Measurements from ENCODE around the gene SAMD4B. TPM values are rescaled to one million over a fixed set of nuclear protein-coding genes. Genes with fewer than 3 reads are reported as not detected.
"Not testable (repeated sequence)": the region's sequence is repeated elsewhere in the genome, so short reads cannot be mapped to it uniquely, and the experiment has no call there.

Gene SAMD4B
- total RNA-seq, 1 donor from 2014 or later = 123 TPM

GRCh38 chr19:39329948-39330347, 12.3 kb upstream of the SAMD4B start:
- H3K27me3 ChIP-seq (ENCODE audit: control insufficient read depth, insufficient read depth, low read length) = no peaks in the 10 kb centered on the region
- DNase-seq (ENCODE audit: low read depth) = no peak
- TF ChIP-seq CTCF (IDR thresholded peaks at IDR 0.05; ENCODE audit: insufficient read depth, low read length, poor library complexity, severe bottlenecking) = no peak
- H3K4me3 ChIP-seq (ENCODE audit: low read depth, low read length) = no peak overlapping the region
- no peaks in the 10 kb centered on the region for H3K36me3 ChIP-seq (ENCODE audit: control insufficient read depth, insufficient read depth, low read length)

DNA sequence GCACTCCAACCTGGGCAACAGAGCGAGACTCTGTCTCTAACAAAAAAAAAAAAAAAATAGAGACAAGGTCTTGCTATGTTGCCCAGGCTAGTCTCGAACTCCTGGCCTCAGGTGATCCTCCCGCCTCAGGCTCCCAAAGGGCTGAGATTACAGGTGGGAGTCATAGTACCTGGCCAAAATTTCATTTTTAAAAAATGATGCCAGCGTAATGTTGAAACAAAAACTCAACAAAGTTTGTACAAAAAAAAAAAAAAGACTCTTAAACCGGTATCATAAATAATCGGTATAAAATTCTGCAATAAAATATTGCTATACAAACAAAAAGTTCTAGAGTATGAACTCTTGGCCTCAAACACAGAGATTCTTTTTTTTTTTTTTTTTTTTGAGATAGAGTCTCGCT, 9.9 kb upstream of the SAMD4B start:
- no peak for DNase-seq (ENCODE audit: low read depth)
- H3K36me3 ChIP-seq (ENCODE audit: control insufficient read depth, insufficient read depth, low read length) = no peaks in the 10 kb centered on the region
- H3K27me3 ChIP-seq (ENCODE audit: control insufficient read depth, insufficient read depth, low read length) = no peaks in the 10 kb centered on the region
- H3K4me3 ChIP-seq (ENCODE audit: low read depth, low read length) = no peak overlapping the region
- TF ChIP-seq CTCF (IDR thresholded peaks at IDR 0.05; ENCODE audit: insufficient read depth, low read length, poor library complexity, severe bottlenecking) = no peak

DNA sequence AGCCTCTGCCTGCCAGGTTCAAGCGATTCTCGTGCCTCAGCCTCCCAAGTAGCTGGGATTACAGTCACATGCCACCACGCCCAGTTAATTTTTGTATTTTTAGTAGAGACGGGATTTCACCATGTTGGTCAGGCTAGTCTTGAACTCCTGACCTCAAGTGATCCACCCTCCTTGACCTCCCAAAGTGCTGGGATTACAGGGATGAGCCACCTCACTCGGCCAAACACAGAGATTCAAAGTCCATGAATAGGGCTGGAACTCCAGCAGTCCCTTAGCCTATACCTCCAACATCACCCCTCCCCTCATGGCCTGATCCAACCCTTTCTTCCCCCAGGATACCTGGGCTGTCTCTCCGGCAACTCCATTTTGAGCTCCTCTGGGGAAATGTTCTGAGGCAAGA, 9.5 kb upstream of the SAMD4B start:
- not testable (repeated sequence) for DNase-seq (ENCODE audit: low read depth); H3K27me3 ChIP-seq (ENCODE audit: control insufficient read depth, insufficient read depth, low read length); H3K36me3 ChIP-seq (ENCODE audit: control insufficient read depth, insufficient read depth, low read length); H3K4me3 ChIP-seq (ENCODE audit: low read depth, low read length)

GRCh38 chr19:39333507-39333906, 8.7 kb upstream of the SAMD4B start:
- no peak for DNase-seq (ENCODE audit: low read depth)
- Histone ChIP-seq H3K27me3 (ENCODE audit: control insufficient read depth, insufficient read depth, low read length) (no peaks in the 10 kb centered on the region), H3K36me3 (ENCODE audit: control insufficient read depth, insufficient read depth, low read length) (no peaks in the 10 kb centered on the region), H3K4me3 (ENCODE audit: low read depth, low read length) (no peak overlapping the region)
- no peak for TF ChIP-seq CTCF (IDR thresholded peaks at IDR 0.05; ENCODE audit: insufficient read depth, low read length, poor library complexity, severe bottlenecking)

DNA sequence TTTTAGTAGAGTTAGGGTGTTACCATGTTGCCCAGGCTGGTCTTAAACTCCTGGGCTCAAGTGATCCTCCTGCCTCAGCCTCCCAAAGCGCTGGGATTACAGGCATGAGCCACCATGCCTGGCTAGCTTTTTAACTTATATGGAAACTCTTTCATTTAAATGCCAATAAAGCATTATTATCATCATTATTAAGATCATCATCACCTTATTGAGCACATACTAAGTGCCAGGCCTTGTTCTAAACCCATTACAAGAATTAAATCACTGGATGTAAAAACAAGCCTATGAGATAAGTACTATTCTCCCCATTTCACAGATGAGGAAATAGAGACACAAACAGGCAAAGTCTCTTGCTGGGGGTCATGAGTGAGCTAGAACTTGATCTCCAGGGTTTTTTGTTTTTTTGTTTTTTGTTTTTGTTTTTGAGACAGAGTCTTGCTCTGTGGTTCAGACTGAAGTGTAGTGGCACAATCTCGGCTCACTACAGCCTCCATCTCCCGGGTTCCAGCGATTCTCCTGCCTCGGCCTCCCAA, 7.7 kb upstream of the SAMD4B start:
- TF ChIP-seq CTCF (IDR thresholded peaks at IDR 0.05; ENCODE audit: insufficient read depth, low read length, poor library complexity, severe bottlenecking) = no peak
- no peak for DNase-seq (ENCODE audit: low read depth)
- H3K36me3 ChIP-seq (ENCODE audit: control insufficient read depth, insufficient read depth, low read length) = no peaks in the 10 kb centered on the region

GRCh38 chr19:39335168-39335548, 7.1 kb upstream of the SAMD4B start:
- no peak for TF ChIP-seq CTCF (IDR thresholded peaks at IDR 0.05; ENCODE audit: insufficient read depth, low read length, poor library complexity, severe bottlenecking)
- no peak overlapping the region for H3K4me3 ChIP-seq (ENCODE audit: low read depth, low read length)
- no peaks in the 10 kb centered on the region for H3K36me3 ChIP-seq (ENCODE audit: control insufficient read depth, insufficient read depth, low read length)
- no peaks in the 10 kb centered on the region for H3K27me3 ChIP-seq (ENCODE audit: control insufficient read depth, insufficient read depth, low read length)
- DNase-seq (ENCODE audit: low read depth) = no peak

More for the DNA sequence above, 7.7 kb upstream of the SAMD4B start:
- H3K4me3 ChIP-seq (ENCODE audit: low read depth, low read length) = no peak overlapping the region
- no peaks in the 10 kb centered on the region for H3K27me3 ChIP-seq (ENCODE audit: control insufficient read depth, insufficient read depth, low read length)

Data from kidney epithelial cell (primary cell).